Activated CD8-positive, alpha-beta memory T cell treated with anti-CD3 and anti-CD28 coated beads, Interleukin-2, amount 50 U/mL, for 24 hours (primary cell): ENCODE results near the gene CNTN4.

ENCODE experiments used
- DNase-seq: peaks from one replicate; pipeline ENCODE4 v3.0.0-alpha.2; 2020; ENCODE audit errors: extremely low read depth

The CNTN4 gene

GRCh38 chr3:2589336-2589969 lies 490.8 kb downstream of the CNTN4 start:
- no peak for DNase-seq

GRCh38 chr3:2595486-2595885 lies 496.8 kb downstream of the CNTN4 start:
- DNase-seq: no peak

- no peak for DNase-seq
Measured at GRCh38 chr3:2597615-2598014, 498.9 kb downstream of the CNTN4 start.

- no peak for DNase-seq
Measured at GRCh38 chr3:2599471-2599870, 500.8 kb downstream of the CNTN4 start.

GRCh38 chr3:2603692-2604289 lies 505.1 kb downstream of the CNTN4 start:
- DNase-seq: no peak

GRCh38 chr3:2614578-2614977 lies 515.9 kb downstream of the CNTN4 start:
- DNase-seq: no peak

- DNase-seq: no peak
Measured at GRCh38 chr3:2615080-2615479, 516.4 kb downstream of the CNTN4 start.

- no peak for DNase-seq
Measured at GRCh38 chr3:2623436-2623835, 524.8 kb downstream of the CNTN4 start.

GRCh38 chr3:2628117-2628516 lies 529.5 kb downstream of the CNTN4 start:
- DNase-seq: no peak

GRCh38 chr3:2635511-2635910 lies 536.8 kb downstream of the CNTN4 start:
- DNase-seq: no peak

- no peak for DNase-seq
Measured at GRCh38 chr3:2643606-2644005, 544.9 kb downstream of the CNTN4 start.

GRCh38 chr3:2645001-2645400 lies 546.3 kb downstream of the CNTN4 start:
- no peak for DNase-seq

GRCh38 chr3:2650746-2651145 lies 552.1 kb downstream of the CNTN4 start:
- DNase-seq: no peak

- no peak for DNase-seq
Measured at GRCh38 chr3:2652386-2652785, 553.7 kb downstream of the CNTN4 start.

- no peak for DNase-seq
Measured at GRCh38 chr3:2653706-2654105, 555.0 kb downstream of the CNTN4 start.

GRCh38 chr3:2655229-2655701 lies 556.6 kb downstream of the CNTN4 start:
- DNase-seq: no peak

- no peak for DNase-seq
Measured at GRCh38 chr3:2656806-2657777, 558.4 kb downstream of the CNTN4 start.

GRCh38 chr3:2657971-2658370 lies 559.3 kb downstream of the CNTN4 start:
- no peak for DNase-seq

GRCh38 chr3:2659896-2660295 lies 561.2 kb downstream of the CNTN4 start:
- DNase-seq: no peak

GRCh38 chr3:2661078-2661477 lies 562.4 kb downstream of the CNTN4 start:
- no peak for DNase-seq

GRCh38 chr3:2677501-2677900 lies 578.8 kb downstream of the CNTN4 start:
- DNase-seq: no peak

- no peak for DNase-seq
Measured at GRCh38 chr3:2680236-2680635, 581.6 kb downstream of the CNTN4 start.

GRCh38 chr3:2684046-2684445 lies 585.4 kb downstream of the CNTN4 start:
- DNase-seq: no peak
